H1 (cell line): Measurements from ENCODE around the gene KNDC1. TPM values are rescaled to one million over a fixed set of nuclear protein-coding genes. Genes with fewer than 3 reads are reported as not detected.

ENCODE experiments used
- CREB1 ChIP-seq: IDR thresholded peaks from 2 replicates; pipeline ENCODE4 v1.6.1; 2012; ENCODE audit warnings: inconsistent platforms
- E2F6 ChIP-seq: IDR thresholded peaks from 2 replicates; pipeline ENCODE4 v1.6.1; 2012; ENCODE audit warnings: inconsistent platforms
- RAD21 ChIP-seq, 2 experiments: IDR thresholded peaks in 1 of 2; conservative IDR thresholded peaks in 1 of 2; 2 replicates each; pipeline ENCODE4 v1.6.1; 2011; ENCODE audit warnings: low read depth in 2 of 2, low read length in 2 of 2, improper control_type of control experiment in 1 of 2, inconsistent platforms in 1 of 2, mild to moderate bottlenecking in 1 of 2, moderate library complexity in 1 of 2
- RNF2 ChIP-seq: fragments of 200-900, 300-1000 bp; sonication (generic); IDR thresholded peaks from 2 replicates; pipeline ENCODE4 v1.7.1; 2016; ENCODE audit warnings: borderline replicate concordance, low read depth, mild to moderate bottlenecking, antibody characterized with exemption, low read length; ENCODE audit not compliant: poor library complexity, severe bottlenecking; ENCODE audit errors: missing control alignments
- SP4 ChIP-seq: IDR thresholded peaks from 2 replicates; pipeline ENCODE4 v1.6.1; 2012; ENCODE audit warnings: low read length, inconsistent platforms
- TBP ChIP-seq: IDR thresholded peaks from 2 replicates; pipeline ENCODE4 v1.6.1; 2011; ENCODE audit warnings: low read depth, low read length, improper control_type of control experiment
- polyA plus RNA-seq, 7 experiments: library from polyadenylated mRNA; depleted of rRNA in 3 of 7; stranded (reverse) in 5 of 7; unstranded in 2 of 7; fragments of >200 nt in 5 of 7; fragments of 200-250 nt in 2 of 7; gene quantifications; 1 replicate in 5 of 7; 2 replicates in 1 of 7; 4 replicates in 1 of 7; pipeline versions ENCODE4 v1.2.1 to v1.2.3, GENCODE V29; 2011 to 2013; ENCODE audit warnings: missing spikeins in 2 of 7, mixed read lengths in 2 of 7
- total RNA-seq: library from RNA; stranded (reverse); fragmentation: NEBNext Ultra II Directional; extraction: Animal tissue kit (Norgen Biotek cat#: 25700); gene quantifications from 2 replicates; pipeline ENCODE4 v1.2.1, GENCODE V29; 2021

Gene KNDC1
- total and polyA plus RNA-seq, 2 of the 8 experiments (the other 6 are each of a cell fraction or from before 2014, with no cell fraction given) = 7.5 to 16.7 TPM

GRCh38 chr10:133205146-133205545 is 45.1 kb downstream of the KNDC1 start (continued):
- TF ChIP-seq RNF2 (no peak), TBP (no peak), SP4 (no peak), RAD21 (IDR thresholded peaks at IDR 0.05 in 1 of 2, conservative IDR thresholded peaks at IDR 0.05 in 1 of 2; ENCODE audit: low read depth in 2 of 2, low read length in 2 of 2) (no peak), E2F6 (no peak), CREB1 (no peak)
- TF ChIP-seq, all 59 proteins: peak for 0
